GM18511 (cell line): ENCODE measurements around the gene TARDBP.
"Not testable (repeated sequence)": the region's sequence is repeated elsewhere in the genome, so short reads cannot be mapped to it uniquely, and the experiment has no call there.

Experiments used
- ATAC-seq: cut with Tn5 transposase; IDR thresholded peaks from one replicate; pipeline ENCODE4 v1.9.1; 2021; ENCODE audit warnings: mild to moderate bottlenecking, moderate library complexity; ENCODE audit not compliant: unreplicated experiment

The TARDBP gene

GRCh38 chr1:11012260-11013159 lies at the start of gene TARDBP:
TSS of gene TARDBP (plus strand) at chr1:11012654. CDS start at chr1:11013728, 1,074 bp downstream.
- peak; percentile 95 for ATAC-seq

GRCh38 chr1:10965546-10966226 lies 46.8 kb upstream of the TARDBP start:
- peak; percentile 51 for ATAC-seq

- ATAC-seq: no peak
Observed at GRCh38 chr1:10967090-10967489, 45.4 kb upstream of the TARDBP start.

DNA sequence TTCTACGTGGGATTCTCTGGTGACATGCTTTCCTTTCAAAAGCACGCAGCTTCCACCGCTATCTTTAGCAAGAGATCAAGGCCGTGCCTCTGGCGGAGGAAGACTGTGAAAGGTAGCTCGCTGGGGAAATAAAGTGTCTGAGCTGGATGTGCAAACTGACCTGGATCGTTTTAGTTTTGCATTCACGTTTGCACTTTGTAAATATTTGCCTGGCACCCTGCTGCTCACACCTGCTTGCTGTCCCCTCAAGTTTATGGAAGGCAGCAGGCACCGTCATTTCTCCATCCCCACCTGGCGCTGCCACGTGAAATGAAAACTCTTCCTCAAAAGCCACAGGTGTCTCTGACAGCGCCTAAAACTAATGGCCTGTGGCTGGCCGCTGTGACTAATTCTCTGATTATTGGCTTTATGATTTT lies 44.0 kb upstream of the TARDBP start:
- ATAC-seq: no peak

- ATAC-seq: no peak
Observed at GRCh38 chr1:10969267-10969970, 43.0 kb upstream of the TARDBP start.

DNA sequence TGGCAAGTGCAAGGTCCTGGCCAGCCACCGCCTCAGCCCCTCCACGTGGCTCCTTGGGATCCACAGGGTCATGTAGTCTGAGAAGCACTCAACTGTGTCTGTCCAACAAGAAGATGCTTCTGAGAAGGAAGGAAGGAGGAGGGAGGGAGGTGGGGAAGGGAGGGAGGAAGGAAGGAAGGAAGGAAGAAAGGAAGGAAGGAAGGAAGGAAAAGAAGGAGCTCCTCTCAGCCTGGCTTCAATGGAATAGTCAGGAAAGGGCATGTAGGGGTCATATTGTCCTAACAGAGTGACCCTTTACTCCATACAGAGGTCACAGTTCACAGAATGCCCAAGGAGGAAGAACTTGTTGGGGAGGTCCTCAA lies 42.5 kb upstream of the TARDBP start:
- no peak for ATAC-seq

DNA sequence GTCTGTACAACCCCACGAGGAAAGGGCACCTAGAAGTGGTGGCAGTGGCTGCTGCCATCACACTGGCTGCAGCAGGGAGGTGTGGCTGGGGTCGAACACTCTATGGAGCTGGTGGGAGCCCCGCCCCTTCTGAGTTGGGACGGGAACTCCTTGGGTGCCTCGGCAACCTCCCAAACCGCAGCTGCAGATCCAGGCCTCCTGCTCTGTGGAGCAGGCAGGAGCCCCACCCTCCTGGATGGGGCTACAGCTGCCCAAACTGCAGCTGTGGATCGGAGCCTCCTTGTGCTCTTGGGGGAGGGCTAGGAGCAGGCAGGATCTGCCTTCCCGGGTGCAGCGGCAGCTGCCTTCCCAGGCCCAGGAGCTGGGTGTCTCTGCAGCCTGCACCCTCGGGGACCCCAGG lies 38.9 kb upstream of the TARDBP start:
- ATAC-seq: no peak

GRCh38 chr1:10973956-10974881 lies 38.2 kb upstream of the TARDBP start:
- no peak for ATAC-seq

- ATAC-seq: no peak
Observed at GRCh38 chr1:10975567-10976326, 36.7 kb upstream of the TARDBP start.

GRCh38 chr1:10978719-10979118 lies 33.7 kb upstream of the TARDBP start:
- ATAC-seq: no peak

DNA sequence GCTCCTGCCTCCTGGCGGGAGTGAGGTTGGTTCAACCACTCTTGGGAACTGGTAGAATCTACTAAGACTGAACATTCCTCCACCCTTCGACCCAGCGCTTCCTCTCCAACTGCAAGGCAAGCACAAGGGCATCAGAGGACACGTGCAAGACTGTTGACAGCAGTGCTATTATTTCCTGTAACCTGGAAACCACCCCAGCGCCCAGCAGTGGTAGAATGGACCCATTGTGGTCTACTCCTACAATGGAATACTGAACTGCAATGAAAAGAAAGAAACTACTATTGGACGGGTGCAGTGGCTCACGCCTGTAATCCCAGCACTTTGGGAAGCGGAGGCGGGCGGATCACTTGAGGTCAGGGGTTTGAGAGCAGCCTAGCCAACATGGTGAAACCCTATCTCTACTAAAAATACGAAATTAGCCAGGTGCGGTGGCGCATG lies 33.0 kb upstream of the TARDBP start:
- no peak for ATAC-seq

- no peak for ATAC-seq
Observed at GRCh38 chr1:10980094-10980577, 32.3 kb upstream of the TARDBP start.

- no peak for ATAC-seq
Observed at GRCh38 chr1:10980841-10981727, 31.4 kb upstream of the TARDBP start.

- ATAC-seq: no peak
Observed at GRCh38 chr1:10986525-10986890, 25.9 kb upstream of the TARDBP start.

- no peak for ATAC-seq
Observed at GRCh38 chr1:10987840-10988417, 24.5 kb upstream of the TARDBP start.

DNA sequence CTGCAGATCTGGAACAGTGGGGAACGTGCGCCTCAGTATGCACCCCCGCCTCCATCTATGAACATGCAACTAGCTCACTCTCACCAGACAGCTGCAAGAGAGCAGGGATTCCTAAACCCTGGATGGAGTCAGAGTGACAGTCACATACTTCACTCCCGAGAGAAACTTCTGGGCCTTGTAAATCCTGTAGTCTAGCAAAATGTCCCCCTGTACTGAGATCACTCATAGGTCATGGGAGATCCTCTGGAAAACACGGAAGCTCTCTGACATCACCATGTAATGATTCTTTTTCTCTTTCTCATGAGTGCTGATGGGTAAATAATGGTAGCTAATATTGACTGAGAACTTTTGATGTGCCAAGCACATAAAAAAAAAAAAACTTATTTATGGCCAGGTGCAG lies 23.4 kb upstream of the TARDBP start:
- no peak for ATAC-seq

DNA sequence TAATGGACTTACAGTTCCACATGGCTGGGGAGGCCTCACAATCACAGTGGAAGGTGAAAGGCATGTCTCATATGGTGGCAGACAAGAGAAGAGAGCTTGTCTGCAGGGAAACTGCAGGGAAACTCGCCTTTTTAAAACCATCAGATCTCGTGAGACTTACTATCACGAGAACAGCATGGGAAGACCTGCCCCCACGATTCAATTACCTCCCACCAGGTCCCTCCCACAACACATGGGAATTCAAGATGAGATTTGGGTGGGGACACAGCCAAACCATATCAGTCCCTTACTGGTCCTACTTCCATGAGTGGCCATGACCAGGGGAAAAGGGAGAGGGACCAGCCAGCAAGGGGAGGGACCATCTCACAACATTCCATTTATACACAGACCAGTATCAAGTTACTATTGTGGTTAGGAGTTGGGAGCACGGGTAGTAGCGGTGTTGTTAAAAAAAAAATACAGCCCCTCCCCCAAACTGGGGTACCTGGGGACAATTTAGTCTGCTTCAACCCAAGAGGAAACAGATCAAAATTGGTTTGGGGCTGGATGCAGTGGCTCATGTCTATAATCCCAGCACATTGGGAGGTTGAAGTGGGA lies 22.4 kb upstream of the TARDBP start:
- ATAC-seq: not testable (repeated sequence)

- no peak for ATAC-seq
Observed at GRCh38 chr1:10990828-10991227, 21.6 kb upstream of the TARDBP start.
